ENCODE data around the gene PBX4.

DNA sequence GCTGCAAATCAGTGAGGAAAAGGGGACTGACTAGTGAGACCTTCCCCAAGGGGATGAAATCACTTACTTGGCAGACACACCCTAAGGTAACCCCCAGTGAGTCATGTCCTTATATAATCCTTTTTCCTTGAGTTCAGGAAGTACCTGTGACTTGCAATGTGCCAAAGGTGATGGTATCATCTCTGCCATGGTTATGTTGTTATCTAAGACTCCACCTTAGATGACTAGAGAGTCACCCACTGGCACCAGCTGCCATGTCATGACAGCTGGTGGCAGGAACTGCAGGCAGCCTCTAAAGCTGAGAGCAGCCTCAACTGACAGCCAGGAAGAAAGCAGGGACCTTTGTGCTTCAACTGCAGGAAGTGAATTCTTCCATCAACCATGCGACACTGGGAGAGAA lies 12.5 kb downstream of the PBX4 start:
- no peak for TF ChIP-seq EZH2 (IDR thresholded peaks at IDR 0.05; ENCODE audit: borderline replicate concordance, low read length)
- TF ChIP-seq, protein P1, sequence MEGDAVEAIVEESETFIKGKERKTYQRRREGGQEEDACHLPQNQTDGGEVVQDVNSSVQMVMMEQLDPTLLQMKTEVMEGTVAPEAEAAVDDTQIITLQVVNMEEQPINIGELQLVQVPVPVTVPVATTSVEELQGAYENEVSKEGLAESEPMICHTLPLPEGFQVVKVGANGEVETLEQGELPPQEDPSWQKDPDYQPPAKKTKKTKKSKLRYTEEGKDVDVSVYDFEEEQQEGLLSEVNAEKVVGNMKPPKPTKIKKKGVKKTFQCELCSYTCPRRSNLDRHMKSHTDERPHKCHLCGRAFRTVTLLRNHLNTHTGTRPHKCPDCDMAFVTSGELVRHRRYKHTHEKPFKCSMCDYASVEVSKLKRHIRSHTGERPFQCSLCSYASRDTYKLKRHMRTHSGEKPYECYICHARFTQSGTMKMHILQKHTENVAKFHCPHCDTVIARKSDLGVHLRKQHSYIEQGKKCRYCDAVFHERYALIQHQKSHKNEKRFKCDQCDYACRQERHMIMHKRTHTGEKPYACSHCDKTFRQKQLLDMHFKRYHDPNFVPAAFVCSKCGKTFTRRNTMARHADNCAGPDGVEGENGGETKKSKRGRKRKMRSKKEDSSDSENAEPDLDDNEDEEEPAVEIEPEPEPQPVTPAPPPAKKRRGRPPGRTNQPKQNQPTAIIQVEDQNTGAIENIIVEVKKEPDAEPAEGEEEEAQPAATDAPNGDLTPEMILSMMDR (IDR thresholded peaks at IDR 0.05; ENCODE audit: low read length), result no peak

Data from OCI-LY1 (cell line).